T-helper 2 cell (primary cell): ENCODE measurements around the gene ABCG1.

Experiments used
- DNase-seq, 5 experiments: peaks; one replicate each; pipeline versions ENCODE4 v3.0.0 to v3.0.0-alpha.2; 2012 to 2022

Gene ABCG1

GRCh38 chr21:42233067-42233961, 14.4 kb downstream of the ABCG1 start:
- DNase-seq: peak; percentile 48 to 94 (median 76)

- no peak for DNase-seq
These were observed 15.1 kb downstream of the ABCG1 start for GRCh38 chr21:42234041-42234440.

GRCh38 chr21:42234464-42235241, 15.7 kb downstream of the ABCG1 start:
- DNase-seq: peak; percentile 68 to 94 (median 84)

- DNase-seq: peak in 1 of 5 experiments; percentile 43
These were observed 16.7 kb downstream of the ABCG1 start for GRCh38 chr21:42235593-42235992.

- no peak for DNase-seq
These were observed 17.1 kb downstream of the ABCG1 start for GRCh38 chr21:42236014-42236413.

GRCh38 chr21:42236693-42237092, 17.8 kb downstream of the ABCG1 start:
- peak in 2 of 5 experiments; percentile 25 to 85 for DNase-seq

GRCh38 chr21:42237161-42237560, 18.2 kb downstream of the ABCG1 start:
- peak in 1 of 5 experiments; percentile 15 for DNase-seq

- DNase-seq: peak in 2 of 5 experiments; percentile 39 to 67
These were observed 18.6 kb downstream of the ABCG1 start for GRCh38 chr21:42237577-42237976.

GRCh38 chr21:42238185-42238934, 19.4 kb downstream of the ABCG1 start:
- DNase-seq: peak in 3 of 5 experiments; percentile 63 to 96 (median 88)

GRCh38 chr21:42239556-42239955, 20.6 kb downstream of the ABCG1 start:
- DNase-seq: no peak

- peak in 1 of 5 experiments; percentile 22 for DNase-seq
These were observed 21.0 kb downstream of the ABCG1 start for GRCh38 chr21:42239973-42240372.

- DNase-seq: no peak
These were observed 23.7 kb downstream of the ABCG1 start for GRCh38 chr21:42242611-42243010.

- DNase-seq: no peak
These were observed 24.1 kb downstream of the ABCG1 start for GRCh38 chr21:42243026-42243425.

GRCh38 chr21:42245331-42246193, 26.6 kb downstream of the ABCG1 start:
- DNase-seq: no peak

GRCh38 chr21:42247716-42248115, 28.8 kb downstream of the ABCG1 start:
- DNase-seq: no peak

GRCh38 chr21:42248241-42248640, 29.3 kb downstream of the ABCG1 start:
- DNase-seq: no peak

GRCh38 chr21:42248783-42249597, 30.1 kb downstream of the ABCG1 start:
- DNase-seq: no peak

GRCh38 chr21:42250422-42251403, 31.8 kb downstream of the ABCG1 start:
- no peak for DNase-seq

- no peak for DNase-seq
These were observed 32.8 kb downstream of the ABCG1 start for GRCh38 chr21:42251654-42252324.
